Stimulated activated CD4-positive, alpha-beta T cell treated with anti-CD3 and anti-CD28 coated beads, Interleukin-1b, Interleukin-23, amount 100 ng/mL, for 24 hours (primary cell): ENCODE data around the gene PHPT1.
A peak's percentile ranks its signal among the peaks of the same experiment; 100 is the strongest.
"Not testable (repeated sequence)": the region's sequence is repeated elsewhere in the genome, so short reads cannot be mapped to it uniquely, and the experiment has no call there.

ENCODE experiments used
- DNase-seq, 4 experiments: peaks; one replicate each; pipeline ENCODE4 v3.0.0-alpha.2; 2020; ENCODE audit warnings: low read depth in 4 of 4, low spot score in 1 of 4

The PHPT1 gene

GRCh38 chr9:136849038-136849959 is at the start of gene PHPT1:
TSS of gene PHPT1 (plus strand) at chr9:136849409. CDS start at chr9:136849431, 22 bp downstream.
- DNase-seq, result peak; percentile 80 to 97 (median 92)

- peak; percentile 75 to 87 (median 82) for DNase-seq
These were observed 49.2 kb upstream of the PHPT1 start for GRCh38 chr9:136799854-136800657.

DNA sequence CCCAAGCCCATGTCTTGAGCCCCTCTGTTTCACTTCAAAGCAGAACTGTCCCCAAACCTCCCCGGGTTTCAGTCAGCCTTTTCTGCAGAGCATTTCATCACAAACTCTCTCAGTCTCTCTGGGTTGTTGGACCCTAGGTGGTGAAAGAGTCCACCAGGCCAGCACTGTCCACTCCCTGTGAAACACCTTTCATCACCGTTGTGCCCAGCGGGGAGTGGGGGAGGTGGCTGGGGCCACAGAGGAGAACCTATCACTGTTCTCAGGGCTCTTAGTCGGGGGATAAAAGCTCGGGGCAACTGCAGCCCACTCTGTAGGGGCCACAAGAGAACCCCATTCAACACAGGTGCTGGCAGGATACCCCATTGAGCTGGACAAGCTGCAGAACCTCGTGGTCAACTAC is 46.9 kb upstream of the PHPT1 start:
- no peak for DNase-seq

GRCh38 chr9:136803009-136803550 is 46.1 kb upstream of the PHPT1 start:
- DNase-seq, result not testable (repeated sequence)

DNA sequence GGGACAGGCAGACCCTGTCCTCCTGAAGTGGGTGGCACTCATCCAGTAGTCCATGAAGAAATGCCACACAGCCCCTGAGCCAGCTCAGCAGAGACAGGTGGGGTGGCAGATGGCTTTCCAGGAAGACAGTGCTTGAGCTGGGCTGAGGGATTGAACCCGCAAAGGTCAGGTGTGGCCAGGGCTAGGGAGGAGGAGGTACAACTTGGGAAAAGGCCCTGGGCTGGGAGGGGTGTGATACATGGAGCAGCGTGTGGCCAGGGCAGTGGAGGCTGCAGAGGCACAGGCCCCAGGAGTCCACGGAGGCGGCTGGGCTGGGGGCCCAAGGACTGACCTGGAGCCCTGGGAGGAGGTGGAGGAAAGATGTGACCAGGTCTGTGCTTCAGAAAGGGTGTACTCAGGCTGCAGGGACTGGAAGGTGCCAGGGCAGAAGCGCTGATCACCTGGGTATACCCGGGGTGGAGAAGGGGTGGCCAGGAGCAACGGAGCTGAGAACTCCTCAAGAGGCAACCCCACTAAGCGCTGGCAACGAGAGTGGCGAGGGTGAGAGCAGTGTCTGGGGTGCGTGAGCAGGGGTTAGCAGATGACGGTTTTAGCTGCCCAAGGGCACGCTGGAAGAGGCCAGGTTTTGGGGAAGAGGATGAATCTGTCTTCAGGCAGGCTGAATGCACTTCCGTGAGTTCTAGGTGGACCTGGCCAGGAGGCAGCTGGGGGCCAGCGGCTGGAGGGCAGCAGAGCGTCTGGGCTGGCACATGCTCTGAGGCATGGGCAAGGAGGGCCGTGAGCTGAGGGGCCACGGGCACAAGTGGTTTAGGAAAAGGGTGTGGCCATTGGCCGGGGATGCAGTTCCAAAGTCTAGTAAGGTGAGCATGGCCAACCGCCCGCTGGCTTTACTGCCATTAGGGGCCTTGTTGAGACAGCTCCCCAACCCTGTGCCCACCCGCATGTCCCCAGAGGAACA is 45.4 kb upstream of the PHPT1 start:
- DNase-seq, result no peak

GRCh38 chr9:136804509-136805206 is 44.6 kb upstream of the PHPT1 start:
- DNase-seq, result no peak

- no peak for DNase-seq
These were observed 43.9 kb upstream of the PHPT1 start for GRCh38 chr9:136805207-136805740.

- DNase-seq, result no peak
These were observed 43.1 kb upstream of the PHPT1 start for GRCh38 chr9:136806067-136806466.

- no peak for DNase-seq
These were observed 42.5 kb upstream of the PHPT1 start for GRCh38 chr9:136806631-136807201.

DNA sequence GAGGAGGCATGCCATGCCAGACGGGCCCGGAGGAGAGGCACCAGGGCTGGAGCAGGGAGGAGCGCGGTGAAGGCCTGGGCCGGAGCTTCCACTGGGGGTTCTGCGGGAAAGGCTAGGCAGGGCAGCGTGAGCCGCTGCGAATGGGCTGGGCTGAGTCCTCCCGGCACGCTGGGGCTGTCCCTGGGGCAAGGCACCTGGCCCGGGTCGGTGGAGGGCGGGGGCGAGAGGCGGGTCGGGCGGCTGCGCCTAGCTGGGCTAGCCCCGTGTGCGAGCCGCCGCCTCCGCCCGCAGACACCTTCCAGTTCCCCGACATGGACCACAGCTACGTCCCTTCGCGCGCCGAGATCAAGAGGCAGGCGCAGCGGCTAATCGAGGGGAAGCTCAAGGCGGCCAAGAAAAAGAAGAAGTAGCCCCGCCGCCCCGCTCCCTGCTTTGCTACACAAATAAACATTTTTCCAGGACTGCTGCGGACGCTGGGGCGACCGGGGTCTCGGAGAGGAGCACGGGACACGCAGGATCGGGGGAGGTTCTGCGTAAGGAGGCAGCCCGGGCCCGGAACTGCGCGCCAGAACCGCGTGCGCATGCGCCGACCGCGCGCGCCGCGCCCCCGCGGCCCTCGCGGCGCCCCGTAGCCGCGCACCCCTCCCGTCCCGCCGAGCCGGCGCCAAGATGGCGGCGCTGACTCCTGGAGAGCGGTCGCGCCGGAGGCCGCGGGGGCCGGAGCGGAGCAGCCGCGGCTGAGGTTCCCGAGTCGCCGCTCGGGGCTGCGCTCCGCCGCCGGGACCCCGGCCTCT is 41.7 kb upstream of the PHPT1 start, which contains the start of gene RABL6:
TSS of gene RABL6 (plus strand) at position 668 of the 794 bp plus-strand sequence. CDS start 249 bp downstream, outside the sequence.
- peak; percentile 49 to 71 (median 66) for DNase-seq

GRCh38 chr9:136808075-136808805 is 41.0 kb upstream of the PHPT1 start:
- DNase-seq, result peak in 1 of 4 experiments; percentile 27

DNA sequence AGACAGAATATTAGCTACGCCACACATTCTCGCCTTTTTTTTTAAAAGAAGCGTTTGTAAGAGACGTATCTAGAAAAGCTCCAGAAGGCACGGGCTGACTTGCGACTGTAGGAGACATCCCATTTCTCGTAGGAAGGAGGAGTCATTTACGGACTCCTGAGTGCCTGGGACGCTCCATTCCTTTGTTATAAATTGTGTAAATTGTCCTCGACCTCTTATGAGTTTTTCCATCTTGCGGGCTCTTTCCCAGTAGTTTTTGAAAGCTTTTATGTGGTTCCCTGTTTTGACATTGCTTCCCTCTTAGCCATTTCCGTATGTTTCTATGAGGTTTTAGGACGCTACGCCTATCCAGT is 40.4 kb upstream of the PHPT1 start:
- DNase-seq, result no peak

- no peak for DNase-seq
These were observed 34.3 kb upstream of the PHPT1 start for GRCh38 chr9:136814725-136815421.

GRCh38 chr9:136815422-136815782 is 33.8 kb upstream of the PHPT1 start:
- no peak for DNase-seq

GRCh38 chr9:136820971-136821825 is 28.0 kb upstream of the PHPT1 start:
- no peak for DNase-seq

DNA sequence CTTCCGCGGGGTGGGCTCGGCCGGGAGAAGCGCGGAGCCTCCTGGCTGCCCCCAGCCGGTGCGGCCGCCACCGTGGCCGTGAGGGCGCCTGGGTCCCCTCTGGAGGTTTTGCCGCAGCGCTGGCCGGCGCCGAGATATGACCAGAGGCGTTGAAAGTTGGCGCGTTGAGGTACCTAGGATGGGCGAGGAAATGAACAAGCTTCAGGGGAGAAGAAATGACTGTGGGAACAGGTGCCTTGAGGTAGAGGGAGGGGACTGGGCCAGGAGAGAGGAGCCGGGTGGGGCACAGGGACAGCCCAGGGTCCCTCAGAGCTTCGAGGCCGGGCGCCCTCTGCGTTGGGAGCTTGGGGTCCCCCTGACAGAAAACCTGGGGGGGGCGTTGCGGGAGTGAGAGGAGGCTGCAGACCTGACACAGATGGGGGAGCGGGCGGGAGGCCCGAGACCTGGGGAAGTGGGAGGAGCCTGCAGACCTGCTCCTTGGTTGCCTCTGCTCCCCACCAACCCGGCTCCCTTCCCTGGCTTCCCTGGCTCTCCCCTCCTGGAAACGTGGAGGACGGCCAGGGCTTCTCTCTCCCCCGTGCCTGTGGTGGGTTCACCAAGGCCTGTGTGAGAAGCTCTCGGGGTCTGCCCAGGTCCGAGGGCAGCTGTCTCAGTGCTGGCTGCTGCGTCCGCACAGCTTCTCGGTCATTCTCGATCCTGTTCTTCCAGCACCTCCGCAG is 27.2 kb upstream of the PHPT1 start:
- DNase-seq, result no peak
